Smooth muscle cell (in vitro differentiated cells): Measurements from ENCODE around the gene MN1. TPM values are rescaled to one million over a fixed set of nuclear protein-coding genes. Genes with fewer than 3 reads are reported as not detected.

Experiments used
- DNase-seq: peaks from one replicate; lab custom pipeline; 2025; ENCODE audit not compliant: unreplicated experiment; lab: John Stamatoyannopoulos, UW
- H2AFZ ChIP-seq: fragments of 200-600 bp; sonication (generic); 2 replicates; pipeline ENCODE4 v1.6.0; 2016; ENCODE audit warnings: antibody characterized with exemption, low read depth, mild to moderate bottlenecking
- H3F3A ChIP-seq: fragments of 200-600 bp; sonication (generic); 2 replicates; pipeline ENCODE4 v1.6.0; 2017; ENCODE audit warnings: antibody characterized with exemption, low read depth
- H3K27ac ChIP-seq: fragments of 200-600 bp; sonication (generic); 2 replicates; pipeline ENCODE4 v1.5.1; 2016; ENCODE audit warnings: low read depth, mild to moderate bottlenecking
- H3K27me3 ChIP-seq: fragments of 200-600 bp; sonication (generic); 2 replicates; pipeline ENCODE4 v1.6.1; 2016; ENCODE audit warnings: low read depth, mild to moderate bottlenecking
- H3K36me3 ChIP-seq: fragments of 200-600 bp; sonication (generic); 2 replicates; pipeline ENCODE4 v1.5.1; 2016; ENCODE audit warnings: low read depth
- H3K4me1 ChIP-seq: fragments of 200-600 bp; sonication (generic); 2 replicates; pipeline ENCODE4 v1.5.1; 2016; ENCODE audit warnings: low read depth
- H3K4me2 ChIP-seq: fragments of 200-600 bp; sonication (generic); 2 replicates; pipeline ENCODE4 v1.6.0; 2016; ENCODE audit warnings: mild to moderate bottlenecking
- H3K4me3 ChIP-seq: fragments of 200-600 bp; sonication (generic); 2 replicates; pipeline ENCODE4 v1.5.1; 2016; ENCODE audit warnings: mild to moderate bottlenecking
- H3K79me2 ChIP-seq: fragments of 200-600 bp; sonication (generic); 2 replicates; pipeline ENCODE4 v1.6.0; 2016; ENCODE audit warnings: low read depth, mild to moderate bottlenecking
- H3K9ac ChIP-seq: fragments of 200-600 bp; sonication (generic); 2 replicates; pipeline ENCODE4 v1.6.0; 2016; ENCODE audit warnings: low read depth
- H3K9me3 ChIP-seq: fragments of 200-600 bp; sonication (generic); replicated peaks from 2 replicates; pipeline ENCODE4 v1.5.1; 2016; ENCODE audit warnings: low read depth
- H4K20me1 ChIP-seq: fragments of 200-600 bp; sonication (generic); 2 replicates; pipeline ENCODE4 v1.6.0; 2016; ENCODE audit warnings: low read depth
- WGBS: methylation state at CpG from one replicate; pipeline ENCODE4 v1.1.7; 2016; ENCODE audit warnings: low lambda C conversion rate; 5-methylcytosine and 5-hydroxymethylcytosine counted together
- polyA plus RNA-seq: library from polyadenylated mRNA; unstranded; fragments of >200 nt; fragmentation: Nextera tagmentation; extraction: Ambion mirVana; gene quantifications from 2 replicates; pipeline ENCODE4 v1.2.1, GENCODE V29; 2016
- total RNA-seq: library from RNA; depleted of rRNA; stranded (reverse); fragments of >200 nt; gene quantifications from 2 replicates; pipeline ENCODE4 v1.2.3, GENCODE V29; 2014
- TF ChIP-seq, protein P1 (sequence below): fragments of 200-600 bp; sonication (generic); IDR thresholded peaks from 2 replicates; pipeline ENCODE4 v1.5.1; 2017; ENCODE audit warnings: borderline replicate concordance, mild to moderate bottlenecking, antibody characterized with exemption; ENCODE audit not compliant: insufficient read depth, poor library complexity, severe bottlenecking

The MN1 gene
- total and polyA plus RNA-seq, 2 experiments from 2014 or later: 0.98 to 3.3 TPM

GRCh38 chr22:27846248-27846757 lies 44.7 kb upstream of the MN1 start:
- 96% methylated on average over 5 of the region's 5 CpGs for WGBS
- Histone ChIP-seq H3K36me3 (no peaks in the 10 kb centered on the region), H3K9me3 (no peaks in the 10 kb centered on the region), H2AFZ (no peak overlapping the region), H3K9ac (no peak overlapping the region), H3K27ac (no peak overlapping the region), H3K27me3 (no peaks in the 10 kb centered on the region), H3K4me2 (no peak overlapping the region), H3K4me1 (peaks cover 12% of the 10 kb centered on the region), H4K20me1 (peaks cover 9% of the 10 kb centered on the region), H3F3A (no peaks in the 10 kb centered on the region), H3K79me2 (no peaks in the 10 kb centered on the region), H3K4me3 (no peak overlapping the region)
- DNase-seq: no peak
- TF ChIP-seq, protein P1, sequence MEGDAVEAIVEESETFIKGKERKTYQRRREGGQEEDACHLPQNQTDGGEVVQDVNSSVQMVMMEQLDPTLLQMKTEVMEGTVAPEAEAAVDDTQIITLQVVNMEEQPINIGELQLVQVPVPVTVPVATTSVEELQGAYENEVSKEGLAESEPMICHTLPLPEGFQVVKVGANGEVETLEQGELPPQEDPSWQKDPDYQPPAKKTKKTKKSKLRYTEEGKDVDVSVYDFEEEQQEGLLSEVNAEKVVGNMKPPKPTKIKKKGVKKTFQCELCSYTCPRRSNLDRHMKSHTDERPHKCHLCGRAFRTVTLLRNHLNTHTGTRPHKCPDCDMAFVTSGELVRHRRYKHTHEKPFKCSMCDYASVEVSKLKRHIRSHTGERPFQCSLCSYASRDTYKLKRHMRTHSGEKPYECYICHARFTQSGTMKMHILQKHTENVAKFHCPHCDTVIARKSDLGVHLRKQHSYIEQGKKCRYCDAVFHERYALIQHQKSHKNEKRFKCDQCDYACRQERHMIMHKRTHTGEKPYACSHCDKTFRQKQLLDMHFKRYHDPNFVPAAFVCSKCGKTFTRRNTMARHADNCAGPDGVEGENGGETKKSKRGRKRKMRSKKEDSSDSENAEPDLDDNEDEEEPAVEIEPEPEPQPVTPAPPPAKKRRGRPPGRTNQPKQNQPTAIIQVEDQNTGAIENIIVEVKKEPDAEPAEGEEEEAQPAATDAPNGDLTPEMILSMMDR: no peak

DNA sequence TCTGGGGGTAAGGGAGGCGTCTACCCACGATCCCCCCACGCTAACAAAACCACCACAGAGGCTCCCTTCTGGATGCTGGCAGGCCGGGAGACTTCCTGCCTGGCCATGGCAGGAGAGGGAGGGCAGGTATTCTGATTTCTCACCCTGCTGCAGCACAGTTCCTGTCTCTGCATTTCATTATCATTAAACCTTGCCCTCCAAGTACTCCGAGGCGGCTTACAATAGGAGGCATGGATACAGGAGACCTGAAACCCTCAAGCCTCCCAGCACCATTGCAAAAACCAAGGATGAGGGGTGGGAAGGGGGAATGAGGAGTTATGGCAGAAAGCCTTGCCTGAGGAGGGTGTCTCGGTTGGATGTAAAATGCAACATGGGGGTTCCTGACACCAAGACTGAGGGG lies 44.1 kb upstream of the MN1 start:
- H2AFZ ChIP-seq: no peak overlapping the region
- no peaks in the 10 kb centered on the region for H3F3A ChIP-seq
- no peak overlapping the region for H3K4me2 ChIP-seq
- 85% methylated on average over 7 of the region's 7 CpGs for WGBS
- no peak overlapping the region for H3K4me3 ChIP-seq
- no peaks in the 10 kb centered on the region for H3K27me3 ChIP-seq
- peaks cover 9% of the 10 kb centered on the region for H4K20me1 ChIP-seq
- H3K79me2 ChIP-seq: no peaks in the 10 kb centered on the region
- no peaks in the 10 kb centered on the region for H3K36me3 ChIP-seq
- H3K4me1 ChIP-seq: peaks cover 6% of the 10 kb centered on the region
- DNase-seq: no peak
- no peak overlapping the region for H3K27ac ChIP-seq
- TF ChIP-seq, protein P1: no peak
- no peaks in the 10 kb centered on the region for H3K9me3 ChIP-seq
- no peak overlapping the region for H3K9ac ChIP-seq

DNA sequence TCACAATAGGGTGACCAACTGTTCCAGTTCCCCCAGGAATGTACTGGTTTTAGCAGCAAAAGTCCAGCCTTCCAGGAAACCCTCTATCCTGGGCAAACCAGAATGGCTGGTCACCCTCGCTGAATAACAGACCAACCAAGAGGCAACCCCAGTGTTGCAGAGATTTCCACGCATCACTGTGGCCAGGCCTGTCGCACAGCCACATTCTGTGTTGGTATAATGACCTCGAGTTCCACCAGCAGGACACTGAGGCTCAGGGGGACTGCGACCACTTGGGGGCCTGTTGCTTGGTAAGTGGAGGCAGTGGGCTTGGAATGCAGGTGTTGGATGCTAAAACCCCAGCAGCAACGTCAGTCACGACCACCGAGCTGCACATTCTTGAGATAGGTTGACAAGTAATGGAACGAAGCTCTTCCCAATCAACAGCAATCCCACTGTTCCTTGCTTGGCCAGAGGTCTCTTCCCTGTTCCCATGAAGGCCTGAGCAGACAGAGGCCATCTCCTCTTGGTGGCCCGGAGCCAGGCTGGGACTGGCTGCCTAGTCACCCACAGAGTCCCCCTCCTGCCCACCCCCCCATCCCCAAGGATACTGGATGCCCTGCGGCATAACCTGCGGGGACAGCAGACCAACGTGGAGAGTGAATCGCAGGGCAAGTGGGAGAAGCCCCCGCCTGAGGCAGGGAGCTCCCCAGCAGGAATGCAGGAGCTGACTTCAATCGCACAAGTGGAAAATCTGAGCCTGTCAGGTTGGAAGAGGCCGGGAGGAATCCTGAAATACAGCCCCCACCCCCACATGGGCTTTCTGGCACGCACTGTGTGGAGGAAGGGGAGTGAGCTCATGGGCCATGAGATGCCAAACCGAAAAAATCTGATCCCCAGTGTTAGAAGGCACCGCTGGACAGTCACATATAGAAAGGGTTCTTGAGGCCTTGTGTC lies 43.4 kb upstream of the MN1 start:
- no peaks in the 10 kb centered on the region for H3K27me3 ChIP-seq
- TF ChIP-seq, protein P1: no peak
- H3K79me2 ChIP-seq: no peaks in the 10 kb centered on the region
- H3F3A ChIP-seq: no peaks in the 10 kb centered on the region
- no peaks in the 10 kb centered on the region for H3K4me1 ChIP-seq
- no peak overlapping the region for H2AFZ ChIP-seq
- no peak overlapping the region for H3K4me2 ChIP-seq
- no peak overlapping the region for H3K27ac ChIP-seq
- no peaks in the 10 kb centered on the region for H3K9me3 ChIP-seq
- WGBS: 75% methylated on average over 20 of the region's 20 CpGs
- no peak overlapping the region for H3K4me3 ChIP-seq
- peaks cover 3% of the 10 kb centered on the region for H4K20me1 ChIP-seq
- no peaks in the 10 kb centered on the region for H3K36me3 ChIP-seq
- no peak overlapping the region for H3K9ac ChIP-seq
- no peak for DNase-seq
